GM12864 (cell line): Measurements from ENCODE around the gene ANKRD44.

Experiments used
- DNase-seq: peaks from one replicate; pipeline ENCODE4 v3.0.0-alpha.2; 2011; ENCODE audit warnings: low read depth
- H3K4me3 ChIP-seq: 2 replicates; pipeline ENCODE4 v1.5.1; 2011; ENCODE audit warnings: mild to moderate bottlenecking, low read depth, low read length, control low read depth
- CTCF ChIP-seq: IDR thresholded peaks from 2 replicates; pipeline ENCODE4 v1.5.1; 2011; ENCODE audit warnings: low read depth, mild to moderate bottlenecking, moderate library complexity, low read length, control low read depth, inconsistent platforms; ENCODE audit errors: missing control alignments

The ANKRD44 gene

GRCh38 chr2:197248623-197249022 lies 62.0 kb downstream of the ANKRD44 start:
- DNase-seq: no peak
- no peak overlapping the region for H3K4me3 ChIP-seq
- TF ChIP-seq CTCF: no peak

- DNase-seq: no peak
- no peak overlapping the region for H3K4me3 ChIP-seq
- TF ChIP-seq CTCF: no peak
These were observed 62.6 kb downstream of the ANKRD44 start for GRCh38 chr2:197248001-197248401.

- H3K4me3 ChIP-seq: no peak overlapping the region
- no peak for DNase-seq
- no peak for TF ChIP-seq CTCF
These were observed 63.5 kb downstream of the ANKRD44 start for GRCh38 chr2:197247083-197247482.

- no peak overlapping the region for H3K4me3 ChIP-seq
- TF ChIP-seq CTCF: no peak
- DNase-seq: no peak
These were observed 64.5 kb downstream of the ANKRD44 start for GRCh38 chr2:197245829-197246804.

- TF ChIP-seq CTCF: no peak
- no peak for DNase-seq
- no peak overlapping the region for H3K4me3 ChIP-seq
These were observed 66.2 kb downstream of the ANKRD44 start for GRCh38 chr2:197244349-197244748.

GRCh38 chr2:197242719-197243118 lies 67.9 kb downstream of the ANKRD44 start:
- no peak overlapping the region for H3K4me3 ChIP-seq
- no peak for DNase-seq
- no peak for TF ChIP-seq CTCF

- no peak for TF ChIP-seq CTCF
- no peak for DNase-seq
- H3K4me3 ChIP-seq: no peak overlapping the region
These were observed 69.0 kb downstream of the ANKRD44 start for GRCh38 chr2:197241596-197241995.
